Glutamatergic neuron (in vitro differentiated cells): Measurements from ENCODE around the gene FNDC4. TPM values are rescaled to one million over a fixed set of nuclear protein-coding genes. Genes with fewer than 3 reads are reported as not detected.
A peak's percentile ranks its signal among the peaks of the same experiment; 100 is the strongest.

Experiments
- DNase-seq: peaks from one replicate; pipeline ENCODE4 v3.0.0; 2022
- H3K27ac Mint-ChIP-seq: one replicate; pipeline ENCODE4 v1.8.0; 2020; ENCODE audit warnings: mild to moderate bottlenecking, mixed read lengths, inconsistent platforms; ENCODE audit not compliant: unreplicated experiment
- H3K27me3 Mint-ChIP-seq: one replicate; pipeline ENCODE4 v1.8.0; 2020; ENCODE audit warnings: mild to moderate bottlenecking, moderate library complexity, mixed read lengths, inconsistent platforms; ENCODE audit not compliant: unreplicated experiment
- H3K36me3 Mint-ChIP-seq: one replicate; pipeline ENCODE4 v1.8.0; 2020; ENCODE audit warnings: mild to moderate bottlenecking, mixed read lengths, inconsistent platforms; ENCODE audit not compliant: unreplicated experiment
- H3K4me1 Mint-ChIP-seq: one replicate; pipeline ENCODE4 v1.8.0; 2020; ENCODE audit warnings: mild to moderate bottlenecking, low read depth, mixed read lengths, inconsistent platforms; ENCODE audit not compliant: unreplicated experiment
- H3K4me3 Mint-ChIP-seq: one replicate; pipeline ENCODE4 v1.8.0; 2020; ENCODE audit warnings: mild to moderate bottlenecking, mixed read lengths, inconsistent platforms; ENCODE audit not compliant: unreplicated experiment
- H3K9me3 Mint-ChIP-seq: one replicate; pipeline ENCODE4 v1.8.0; 2020; ENCODE audit warnings: mild to moderate bottlenecking, moderate library complexity, mixed read lengths, inconsistent platforms; ENCODE audit not compliant: unreplicated experiment
- CTCF ChIP-seq: fragments of 200-600 bp; sonication (generic); IDR thresholded peaks from one replicate; pipeline ENCODE4 v1.5.0; 2021; ENCODE audit not compliant: partially characterized antibody, unreplicated experiment
- total RNA-seq: library from RNA; stranded (reverse); fragmentation: NEBNext Ultra II Directional; extraction: Animal tissue kit (Norgen Biotek cat#: 25700); gene quantifications from one replicate; pipeline ENCODE4 v1.2.1, GENCODE V29; 2021; ENCODE audit not compliant: unreplicated experiment

Gene FNDC4
- total RNA-seq, 1 donor from 2014 or later = 15.2 TPM

GRCh38 chr2:27442920-27443282, 52.1 kb downstream of the FNDC4 start:
- no peak for TF ChIP-seq CTCF
- no peak for DNase-seq
- H3K27me3 Mint-ChIP-seq = peaks cover 2% of the 10 kb centered on the region
- H3K4me1 Mint-ChIP-seq = no peaks in the 10 kb centered on the region
- peak overlapping the region; percentile 43 for H3K27ac Mint-ChIP-seq
- peaks cover 10% of the 10 kb centered on the region for H3K36me3 Mint-ChIP-seq
- no peak overlapping the region for H3K4me3 Mint-ChIP-seq
- peaks cover 4% of the 10 kb centered on the region for H3K9me3 Mint-ChIP-seq

DNA sequence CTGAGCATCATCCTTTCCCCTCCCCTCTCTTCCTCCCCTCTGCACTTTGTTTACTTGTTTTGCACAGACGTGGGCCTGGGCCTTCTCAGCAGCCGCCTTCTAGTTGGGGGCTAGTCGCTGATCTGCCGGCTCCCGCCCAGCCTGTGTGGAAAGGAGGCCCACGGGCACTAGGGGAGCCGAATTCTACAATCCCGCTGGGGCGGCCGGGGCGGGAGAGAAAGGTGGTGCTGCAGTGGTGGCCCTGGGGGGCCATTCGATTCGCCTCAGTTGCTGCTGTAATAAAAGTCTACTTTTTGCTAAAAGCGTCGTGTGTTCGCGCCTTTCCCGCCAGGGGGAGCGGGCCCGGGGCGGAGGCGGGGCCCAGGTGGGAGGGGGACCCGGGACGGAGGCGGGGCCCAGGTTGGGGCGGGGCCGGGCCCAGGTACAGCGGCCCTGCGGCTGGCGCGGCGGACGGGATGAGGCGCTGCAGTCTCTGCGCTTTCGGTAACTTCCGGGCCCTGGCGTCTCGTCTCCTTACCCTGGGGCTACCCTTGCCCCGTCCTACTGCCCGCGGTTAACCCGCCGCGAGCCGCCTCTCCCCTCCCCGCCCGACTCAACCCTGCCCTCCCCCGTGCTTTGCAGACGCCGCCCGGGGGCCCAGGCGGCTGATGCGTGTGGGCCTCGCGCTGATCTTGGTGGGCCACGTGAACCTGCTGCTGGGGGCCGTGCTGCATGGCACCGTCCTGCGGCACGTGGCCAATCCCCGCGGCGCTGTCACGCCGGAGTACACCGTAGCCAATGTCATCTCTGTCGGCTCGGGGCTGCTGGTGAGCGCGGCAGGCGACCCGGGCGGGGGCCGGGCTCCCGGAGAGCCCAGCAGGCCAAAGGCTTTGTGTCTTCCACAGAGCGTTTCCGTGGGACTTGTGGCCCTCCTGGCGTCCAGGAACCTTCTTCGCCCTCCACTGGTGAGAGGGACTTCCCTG, 52.8 kb downstream of the FNDC4 start, which contains the start of gene KRTCAP3:
Gene KRTCAP3, plus strand, starts transcription at position 424 of the 962 bp plus-strand sequence. Its CDS starts 32 bp downstream, at position 456.
- Mint-ChIP-seq H3K4me1 (no peaks in the 10 kb centered on the region), H3K27ac (peak within 1 kb of the TSS; percentile 43), H3K27me3 (peaks cover 2% of the 10 kb centered on the region), H3K4me3 (peak within 1 kb of the TSS; percentile 18), H3K36me3 (peaks cover 10% of the 10 kb centered on the region), H3K9me3 (peaks cover 4% of the 10 kb centered on the region)
- DNase-seq = peak; percentile 36
- TF ChIP-seq CTCF = peak; percentile 56

Other genes with a start within 250 kb of the FNDC4 start
- 1.3 TPM for gene SLC30A3, start 232.2 kb downstream of the FNDC4 start, total RNA-seq
- gene DNAJC5G, start 219.8 kb downstream of the FNDC4 start, total RNA-seq = not detected
- 2.0 TPM for gene TRIM54, start 212.8 kb downstream of the FNDC4 start, total RNA-seq
- gene UCN, start 186.8 kb downstream of the FNDC4 start, total RNA-seq = 1.9 TPM
- gene MPV17, start 172.1 kb downstream of the FNDC4 start, total RNA-seq = 56.6 TPM
- gene GTF3C2, start 138.4 kb downstream of the FNDC4 start, total RNA-seq = 111 TPM
- gene EIF2B4, start 124.9 kb downstream of the FNDC4 start, total RNA-seq = 53.6 TPM
- gene SNX17, start 124.6 kb downstream of the FNDC4 start, total RNA-seq = 72.5 TPM
- gene ZNF513, start 114.5 kb downstream of the FNDC4 start, total RNA-seq = 30.2 TPM
- gene PPM1G, start 85.6 kb downstream of the FNDC4 start, total RNA-seq = 84.9 TPM
- gene NRBP1, start 66.6 kb downstream of the FNDC4 start, total RNA-seq = 142 TPM
- gene KRTCAP3, start 52.8 kb downstream of the FNDC4 start, total RNA-seq = 4.2 TPM
- 43.6 TPM for gene IFT172, start 5.5 kb downstream of the FNDC4 start, total RNA-seq
- 0.61 TPM for gene GCKR, start 1.6 kb upstream of the FNDC4 start, total RNA-seq
- 93.1 TPM for gene ZNF512, start 87.8 kb upstream of the FNDC4 start, total RNA-seq
- 5.3 TPM for gene CCDC121, start 133.8 kb upstream of the FNDC4 start, total RNA-seq
- gene GPN1, start 133.8 kb upstream of the FNDC4 start, total RNA-seq = 37.5 TPM
- gene SUPT7L, start 168.4 kb upstream of the FNDC4 start, total RNA-seq = 47.4 TPM
- 24.7 TPM for gene SLC4A1AP, start 168.7 kb upstream of the FNDC4 start, total RNA-seq